PC-3 (cell line): Measurements from ENCODE around the gene FOXP1. TPM values are rescaled to one million over a fixed set of nuclear protein-coding genes. Genes with fewer than 3 reads are reported as not detected.

ENCODE experiments used
- ATAC-seq: fragments of 200-7000 bp; cut with Tn5 transposase; 2 replicates; pipeline ENCODE4 v1.9.1; 2020; ENCODE audit warnings: mild to moderate bottlenecking, moderate library complexity
- BruUV-seq: library from RNA; stranded (reverse); fragments of 400-500 nt; replicated peaks from 2 replicates; lab custom pipeline; 2021; lab: Mats Ljungman, UMichigan
- CTCF ChIA-PET: fragments of 300-600 bp; sonication (Branson Sonifier 250); formaldehyde crosslinking; loops from one replicate; lab custom pipeline; 2022; ENCODE audit warnings: antibody characterized with exemption; lab: Charles Lee
- POLR2A ChIA-PET: fragments of 300-600 bp; sonication (Branson Sonifier 250); formaldehyde crosslinking; loops from one replicate; lab custom pipeline; 2022; ENCODE audit warnings: antibody characterized with exemption; ENCODE audit not compliant: unreplicated experiment; lab: Charles Lee
- DNase-seq: peaks from one replicate; pipeline ENCODE4 v3.0.0-alpha.2; 2015
- H2AFZ ChIP-seq: fragments of 300-600 bp; sonication (generic); 2 replicates; pipeline ENCODE4 v1.6.0; 2016; ENCODE audit warnings: antibody characterized with exemption, low read length
- H3F3A ChIP-seq: fragments of 300-600 bp; sonication (generic); one replicate; pipeline ENCODE4 v1.6.0; 2017; ENCODE audit warnings: antibody characterized with exemption, low read length, control low read depth, mild to moderate bottlenecking; ENCODE audit not compliant: unreplicated experiment
- H3K27ac ChIP-seq: fragments of 300-600 bp; sonication (generic); 2 replicates; pipeline ENCODE4 v1.5.1; 2016; ENCODE audit warnings: mild to moderate bottlenecking, low read length
- H3K27me3 ChIP-seq: fragments of 300-600 bp; sonication (generic); 2 replicates; pipeline ENCODE4 v1.6.1; 2016; ENCODE audit warnings: low read length, mixed read lengths
- H3K36me3 ChIP-seq: fragments of 300-600 bp; sonication (generic); 2 replicates; pipeline ENCODE4 v1.6.1; 2016; ENCODE audit warnings: low read depth, mixed run types, low read length, mixed read lengths
- H3K4me1 ChIP-seq: fragments of 300-600 bp; sonication (generic); 2 replicates; pipeline ENCODE4 v1.5.1; 2016; ENCODE audit warnings: low read length; ENCODE audit not compliant: insufficient read depth
- H3K4me2 ChIP-seq: fragments of 300-600 bp; sonication (generic); 2 replicates; pipeline ENCODE4 v1.6.0; 2016; ENCODE audit warnings: low read length
- H3K4me3 ChIP-seq: fragments of 300-600 bp; sonication (generic); 2 replicates; pipeline ENCODE4 v1.5.1; 2016; ENCODE audit warnings: mild to moderate bottlenecking, low read length, mixed read lengths
- H3K79me2 ChIP-seq: fragments of 300-600 bp; sonication (generic); 2 replicates; pipeline ENCODE4 v1.6.1; 2017; ENCODE audit warnings: low read length, mixed read lengths
- H3K9ac ChIP-seq: fragments of 300-600 bp; sonication (generic); 2 replicates; pipeline ENCODE4 v1.6.0; 2016; ENCODE audit warnings: mild to moderate bottlenecking, low read length
- H3K9me2 ChIP-seq: fragments of 300-600 bp; sonication (generic); replicated peaks from 2 replicates; pipeline ENCODE4 v1.6.1; 2016; ENCODE audit warnings: mixed run types, low read length, mixed read lengths
- H3K9me3 ChIP-seq: fragments of 300-600 bp; sonication (generic); 2 replicates; pipeline ENCODE4 v1.6.1; 2016; ENCODE audit warnings: low read length, mixed read lengths
- H4K20me1 ChIP-seq: fragments of 300-600 bp; sonication (generic); 2 replicates; pipeline ENCODE4 v1.6.1; 2016; ENCODE audit warnings: low read length, mixed read lengths
- EZH2 ChIP-seq: fragments of 300-600 bp; sonication (generic); IDR thresholded peaks from one replicate; pipeline ENCODE4 v1.6.1; 2017; ENCODE audit warnings: antibody characterized with exemption, mild to moderate bottlenecking, low read length; ENCODE audit not compliant: unreplicated experiment
- EZH2phosphoT487 ChIP-seq: fragments of 300-600 bp; sonication (generic); IDR thresholded peaks from 2 replicates; pipeline ENCODE4 v1.6.1; 2018; ENCODE audit warnings: mild to moderate bottlenecking, antibody characterized with exemption, low read length, borderline replicate concordance
- intact Hi-C: fragments of 100-400 bp; cut with micrococcal nuclease; formaldehyde crosslinking; loops from 2 replicates; pipeline ENCODE4 v1.9.0; 2023
- total RNA-seq: library from RNA; depleted of rRNA; stranded (reverse); fragments of >200 nt; gene quantifications from 2 replicates; pipeline ENCODE4 v1.2.3, GENCODE V29; 2014
- TF ChIP-seq, protein P1 (sequence below): fragments of 300-600 bp; sonication (generic); conservative IDR thresholded peaks from 2 replicates; pipeline ENCODE4 v1.5.1; 2017; ENCODE audit warnings: antibody characterized with exemption, low read depth, mild to moderate bottlenecking, low read length

The FOXP1 gene
- total RNA-seq, 1 experiment from 2014 or later, result 35.3 TPM

DNA sequence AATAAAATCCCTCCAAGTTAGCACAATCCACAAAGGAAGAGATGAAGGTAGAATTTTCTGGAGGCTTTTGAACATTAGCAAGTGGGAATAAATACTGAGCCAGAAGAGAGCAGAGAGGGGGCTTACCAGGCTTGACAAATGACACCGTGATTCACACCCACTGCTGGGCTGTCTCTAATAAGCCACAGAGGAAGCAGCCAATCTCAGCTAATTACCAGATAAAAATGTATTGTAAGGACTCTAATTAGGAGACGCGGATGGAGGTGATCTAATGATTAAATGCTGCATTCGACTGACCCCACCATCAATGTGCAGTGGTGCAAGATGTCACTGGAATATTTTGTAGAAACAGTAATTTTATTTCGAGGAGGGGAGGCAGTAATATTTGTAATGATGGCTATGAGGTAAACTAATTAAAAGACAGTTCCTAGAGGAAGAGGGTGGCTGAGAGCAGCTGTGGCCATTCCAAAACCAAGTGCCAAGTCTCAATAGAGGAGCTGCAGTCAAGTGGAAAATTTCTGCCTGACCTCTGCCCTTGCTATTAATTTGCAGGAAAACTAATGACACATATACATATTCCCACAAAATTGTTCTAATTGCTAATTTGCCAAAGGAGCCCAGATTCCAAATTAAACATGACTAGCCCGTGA is 602.2 kb downstream of the FOXP1 start:
- intact Hi-C loops, result loop anchor here (5.0 kb wide), 1 partner anchor 179 kb away; no protein-coding TSS in a partner anchor
- POLR2A ChIA-PET, result no interaction called here
- Histone ChIP-seq H3F3A (no peaks in the 10 kb centered on the region), H3K4me2 (peak overlapping the region; percentile 81; the same call in 1 of the 2 replicates), H3K9me2 (no peaks in the 10 kb centered on the region), H2AFZ (no peak overlapping the region), H3K79me2 (no peaks in the 10 kb centered on the region), H3K9ac (peak overlapping the region; percentile 74), H3K27ac (peak overlapping the region; percentile 92), H3K4me3 (no peak overlapping the region), H4K20me1 (no peaks in the 10 kb centered on the region), H3K36me3 (peaks cover 25% of the 10 kb centered on the region), H3K27me3 (no peaks in the 10 kb centered on the region), H3K4me1 (peaks cover 29% of the 10 kb centered on the region), H3K9me3 (no peaks in the 10 kb centered on the region)
- TF ChIP-seq, protein P1, sequence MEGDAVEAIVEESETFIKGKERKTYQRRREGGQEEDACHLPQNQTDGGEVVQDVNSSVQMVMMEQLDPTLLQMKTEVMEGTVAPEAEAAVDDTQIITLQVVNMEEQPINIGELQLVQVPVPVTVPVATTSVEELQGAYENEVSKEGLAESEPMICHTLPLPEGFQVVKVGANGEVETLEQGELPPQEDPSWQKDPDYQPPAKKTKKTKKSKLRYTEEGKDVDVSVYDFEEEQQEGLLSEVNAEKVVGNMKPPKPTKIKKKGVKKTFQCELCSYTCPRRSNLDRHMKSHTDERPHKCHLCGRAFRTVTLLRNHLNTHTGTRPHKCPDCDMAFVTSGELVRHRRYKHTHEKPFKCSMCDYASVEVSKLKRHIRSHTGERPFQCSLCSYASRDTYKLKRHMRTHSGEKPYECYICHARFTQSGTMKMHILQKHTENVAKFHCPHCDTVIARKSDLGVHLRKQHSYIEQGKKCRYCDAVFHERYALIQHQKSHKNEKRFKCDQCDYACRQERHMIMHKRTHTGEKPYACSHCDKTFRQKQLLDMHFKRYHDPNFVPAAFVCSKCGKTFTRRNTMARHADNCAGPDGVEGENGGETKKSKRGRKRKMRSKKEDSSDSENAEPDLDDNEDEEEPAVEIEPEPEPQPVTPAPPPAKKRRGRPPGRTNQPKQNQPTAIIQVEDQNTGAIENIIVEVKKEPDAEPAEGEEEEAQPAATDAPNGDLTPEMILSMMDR, result no peak
- TF ChIP-seq EZH2phosphoT487 (no peak), EZH2 (no peak)
- DNase-seq (no peak), ATAC-seq (no peak)
- no TSS peak for BruUV-seq
- CTCF ChIA-PET, result no interaction called here

DNA sequence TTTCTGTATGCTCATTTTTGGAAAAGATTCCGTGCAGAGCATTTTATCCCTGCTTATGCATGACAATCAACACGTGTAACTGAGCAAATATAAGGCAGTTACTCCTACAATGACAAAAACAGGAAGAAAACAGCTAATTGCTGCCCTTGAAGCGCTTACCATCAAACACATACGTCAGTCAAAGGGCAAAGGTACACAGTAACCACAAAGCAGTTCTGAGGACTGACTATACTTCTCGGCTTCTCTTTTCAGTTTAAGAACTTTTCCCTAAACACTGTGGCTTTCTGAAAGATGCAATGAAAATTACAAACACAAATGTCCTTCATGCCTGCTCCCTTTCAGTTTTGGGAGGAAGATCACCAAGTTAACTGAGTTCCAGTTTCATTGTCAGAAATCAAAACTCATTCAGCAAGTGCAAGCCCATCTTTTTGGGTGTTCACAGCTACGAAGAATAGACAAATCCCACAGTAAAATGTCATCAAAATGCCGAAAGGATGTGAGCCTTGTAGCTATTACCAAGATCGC is 602.8 kb downstream of the FOXP1 start:
- no peak overlapping the region for H3K4me3 ChIP-seq
- no peak overlapping the region for H3K9ac ChIP-seq
- no peaks in the 10 kb centered on the region for H3K9me2 ChIP-seq
- no peaks in the 10 kb centered on the region for H3F3A ChIP-seq
- intact Hi-C loops, result loop anchor here (5.0 kb wide), 1 partner anchor 178 kb away; no protein-coding TSS in a partner anchor
- no peaks in the 10 kb centered on the region for H3K79me2 ChIP-seq
- ChIA-PET CTCF (no interaction called here), POLR2A (no interaction called here)
- H3K4me1 ChIP-seq, result peaks cover 29% of the 10 kb centered on the region
- no peak for TF ChIP-seq EZH2
- TF ChIP-seq EZH2phosphoT487, result no peak
- TF ChIP-seq, protein P1, result no peak
- no peak overlapping the region for H3K4me2 ChIP-seq
- no peaks in the 10 kb centered on the region for H4K20me1 ChIP-seq
- H3K27me3 ChIP-seq, result no peaks in the 10 kb centered on the region
- H2AFZ ChIP-seq, result no peak overlapping the region
- peaks cover 27% of the 10 kb centered on the region for H3K36me3 ChIP-seq
- no peak for ATAC-seq
- H3K27ac ChIP-seq, result no peak overlapping the region
- no peak for DNase-seq
- BruUV-seq, result no TSS peak
- H3K9me3 ChIP-seq, result no peaks in the 10 kb centered on the region
